ENCODE results near the gene SNED1. TPM values are rescaled to one million over a fixed set of nuclear protein-coding genes. Genes with fewer than 3 reads are reported as not detected.

The SNED1 gene
- total RNA-seq, 8 experiments from 2014 or later: 0.71 to 15.4 (median 2.8) TPM

- in situ Hi-C loops (cut with MboI; ENCODE audit: low pct_unique_long_range_greater_than_20kb in 2 of 9, low sequenced_read_pairs in 9 of 9, unreplicated experiment in 9 of 9): no loop called here
- no peaks in the 10 kb centered on the region for H3K4me1 ChIP-seq (replicated peaks in 1 of 2)
- 82 to 100% (median 93%) methylated on average over 1 to 6 of the region's 8 CpGs; no CpG with 5 or more reads in 4 of the 10 experiments for WGBS, 10 experiments
- H3K4me3 ChIP-seq: no peak overlapping the region
- no peak overlapping the region for H3K27ac ChIP-seq
- ATAC-seq (replicated peaks in 6 of 8): no peak
Measured at GRCh38 chr2:241115361-241115760, 116.9 kb downstream of the SNED1 start.

GRCh38 chr2:241116606-241117560, 118.5 kb downstream of the SNED1 start:
- ATAC-seq (replicated peaks in 6 of 8): no peak
- Histone ChIP-seq H3K4me1 (replicated peaks in 1 of 2) (no peaks in the 10 kb centered on the region), H3K4me3 (no peak overlapping the region), H3K27ac (no peak overlapping the region)
- WGBS, 10 experiments: 83 to 100% (median 94%) methylated on average over 1 to 12 of the region's 32 CpGs
- in situ Hi-C loops (cut with MboI; ENCODE audit: low pct_unique_long_range_greater_than_20kb in 2 of 9, low sequenced_read_pairs in 9 of 9, unreplicated experiment in 9 of 9): no loop called here

DNA sequence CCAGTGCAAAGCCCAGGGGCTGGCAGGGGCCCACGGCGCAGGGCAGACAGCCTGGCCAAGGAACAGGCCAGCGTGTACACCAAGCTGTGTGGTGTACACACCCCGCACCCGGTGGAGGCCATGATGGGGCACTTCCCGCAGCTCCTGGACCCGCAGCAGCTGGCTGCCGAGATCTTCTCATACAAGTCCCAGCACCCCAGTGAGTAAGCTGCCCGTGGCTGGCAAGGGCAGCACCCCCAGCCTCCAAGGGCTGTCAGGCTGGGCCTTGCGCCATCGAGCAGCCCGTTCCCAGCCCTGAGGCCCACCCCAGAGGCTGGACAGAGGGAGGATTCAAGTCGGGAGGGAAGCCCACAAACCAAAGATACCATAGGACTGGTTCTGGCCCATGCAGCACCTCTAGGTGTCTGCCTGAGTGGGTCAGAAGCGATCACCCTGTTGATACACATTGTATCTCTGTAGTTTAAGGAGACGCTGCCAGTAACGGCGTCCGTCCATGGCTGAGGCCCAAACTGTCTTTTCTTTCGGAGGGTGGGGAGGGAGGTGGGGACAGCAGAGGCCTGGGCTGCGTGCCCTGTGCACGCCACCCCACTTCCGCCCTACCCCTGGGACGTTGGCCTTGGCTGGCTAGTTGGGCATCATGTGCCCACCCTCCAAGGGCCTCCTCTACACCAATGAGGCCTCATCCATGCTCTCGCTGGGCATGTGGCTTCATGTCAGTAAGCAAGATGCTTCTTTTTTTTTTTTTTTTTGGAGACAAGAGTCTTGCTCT, 120.5 kb downstream of the SNED1 start:
- 80 to 97% (median 93%) methylated on average over 1 to 6 of the region's 24 CpGs; no CpG with 5 or more reads in 7 of the 10 experiments for WGBS, 10 experiments
- Histone ChIP-seq H3K27ac (no peak overlapping the region), H3K4me1 (replicated peaks in 1 of 2) (no peaks in the 10 kb centered on the region), H3K4me3 (no peak overlapping the region)
- in situ Hi-C loops (cut with MboI; ENCODE audit: low pct_unique_long_range_greater_than_20kb in 2 of 9, low sequenced_read_pairs in 9 of 9, unreplicated experiment in 9 of 9): no loop called here
- ATAC-seq (replicated peaks in 6 of 8): no peak

GRCh38 chr2:241120440-241120839, 122.0 kb downstream of the SNED1 start:
- Histone ChIP-seq H3K4me1 (replicated peaks in 1 of 2) (no peaks in the 10 kb centered on the region), H3K4me3 (no peak overlapping the region), H3K27ac (no peak overlapping the region)
- in situ Hi-C loops (cut with MboI; ENCODE audit: low pct_unique_long_range_greater_than_20kb in 2 of 9, low sequenced_read_pairs in 9 of 9, unreplicated experiment in 9 of 9): no loop called here
- ATAC-seq (replicated peaks in 6 of 8): no peak
- WGBS, 10 experiments: 88 to 100% (median 100%) methylated on average over 1 to 2 of the region's 2 CpGs; no CpG with 5 or more reads in 2 of the 10 experiments

GRCh38 chr2:241121008-241121407, 122.6 kb downstream of the SNED1 start:
- in situ Hi-C loops (cut with MboI; ENCODE audit: low pct_unique_long_range_greater_than_20kb in 2 of 9, low sequenced_read_pairs in 9 of 9, unreplicated experiment in 9 of 9): no loop called here
- 82 to 100% (median 94%) methylated on average over 2 to 5 of the region's 5 CpGs for WGBS, 10 experiments
- H3K27ac ChIP-seq: no peak overlapping the region

GRCh38 chr2:241122376-241123002, 124.1 kb downstream of the SNED1 start:
- no peak overlapping the region for H3K4me3 ChIP-seq
- in situ Hi-C loops (cut with MboI; ENCODE audit: low pct_unique_long_range_greater_than_20kb in 2 of 9, low sequenced_read_pairs in 9 of 9, unreplicated experiment in 9 of 9): no loop called here
- WGBS, 10 experiments: 65 to 100% (median 94%) methylated on average over 1 to 14 of the region's 19 CpGs; no CpG with 5 or more reads in 1 of the 10 experiments
- H3K4me1 ChIP-seq (replicated peaks in 1 of 2): no peaks in the 10 kb centered on the region
- H3K27ac ChIP-seq: no peak overlapping the region
- ATAC-seq (replicated peaks in 6 of 8): no peak

More at GRCh38 chr2:241121008-241121407, 122.6 kb downstream of the SNED1 start:
- ATAC-seq (replicated peaks in 6 of 8): no peak
- Histone ChIP-seq H3K4me3 (no peak overlapping the region), H3K4me1 (replicated peaks in 1 of 2) (no peaks in the 10 kb centered on the region)

- ATAC-seq (replicated peaks in 6 of 8): no peak
Measured at GRCh38 chr2:241123816-241124536, 125.6 kb downstream of the SNED1 start.

DNA sequence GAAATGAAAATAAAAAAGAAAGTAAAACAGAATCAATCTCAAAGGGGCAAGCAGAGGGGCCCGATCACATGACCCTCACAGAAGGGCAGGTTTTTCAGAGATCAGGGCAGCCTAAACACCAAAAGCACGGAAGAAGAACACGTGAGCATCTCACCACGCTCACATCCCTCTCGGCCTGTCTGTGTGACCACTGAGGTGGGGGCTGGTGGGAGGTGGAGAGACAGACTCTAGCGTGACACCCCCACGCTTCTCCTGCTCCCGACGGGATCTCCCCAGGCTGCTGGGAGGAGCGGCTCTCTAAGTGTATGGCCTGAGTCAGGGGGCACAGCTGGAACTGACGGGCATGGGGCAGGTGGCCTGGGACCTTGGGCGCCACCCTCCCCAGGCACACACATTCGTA, 127.2 kb downstream of the SNED1 start:
- in situ Hi-C loops (cut with MboI; ENCODE audit: low pct_unique_long_range_greater_than_20kb in 2 of 9, low sequenced_read_pairs in 9 of 9, unreplicated experiment in 9 of 9): no loop called here
- ATAC-seq (replicated peaks in 6 of 8): no peak
- 80 to 100% (median 89%) methylated on average over 1 to 8 of the region's 13 CpGs; no CpG with 5 or more reads in 2 of the 10 experiments for WGBS, 10 experiments
- no peak overlapping the region for H3K4me3 ChIP-seq
- no peaks in the 10 kb centered on the region for H3K4me1 ChIP-seq (replicated peaks in 1 of 2)
- H3K27ac ChIP-seq: no peak overlapping the region

More at GRCh38 chr2:241123816-241124536, 125.6 kb downstream of the SNED1 start:
- no peak overlapping the region for H3K4me3 ChIP-seq
- in situ Hi-C loops (cut with MboI; ENCODE audit: low pct_unique_long_range_greater_than_20kb in 2 of 9, low sequenced_read_pairs in 9 of 9, unreplicated experiment in 9 of 9): no loop called here
- H3K4me1 ChIP-seq (replicated peaks in 1 of 2): no peaks in the 10 kb centered on the region
- WGBS, 10 experiments: 67 to 100% (median 88%) methylated on average over 1 to 7 of the region's 16 CpGs; no CpG with 5 or more reads in 5 of the 10 experiments
- no peak overlapping the region for H3K27ac ChIP-seq

- in situ Hi-C loops (cut with MboI; ENCODE audit: low pct_unique_long_range_greater_than_20kb in 2 of 9, low sequenced_read_pairs in 9 of 9, unreplicated experiment in 9 of 9): no loop called here
- WGBS, 10 experiments: 70 to 100% (median 94%) methylated on average over 2 to 7 of the region's 21 CpGs; no CpG with 5 or more reads in 3 of the 10 experiments
Measured at GRCh38 chr2:241126201-241126611, 127.8 kb downstream of the SNED1 start.

GRCh38 chr2:241126771-241127202, 128.4 kb downstream of the SNED1 start:
- ATAC-seq (replicated peaks in 6 of 8): no peak
- 94 to 100% (median 97%) methylated on average over 4 to 13 of the region's 18 CpGs; no CpG with 5 or more reads in 6 of the 10 experiments for WGBS, 10 experiments
- H3K4me1 ChIP-seq (replicated peaks in 1 of 2): no peaks in the 10 kb centered on the region
- in situ Hi-C loops (cut with MboI; ENCODE audit: low pct_unique_long_range_greater_than_20kb in 2 of 9, low sequenced_read_pairs in 9 of 9, unreplicated experiment in 9 of 9): no loop called here
- no peak overlapping the region for H3K27ac ChIP-seq
- no peak overlapping the region for H3K4me3 ChIP-seq

More at GRCh38 chr2:241126201-241126611, 127.8 kb downstream of the SNED1 start:
- Histone ChIP-seq H3K4me1 (replicated peaks in 1 of 2) (no peaks in the 10 kb centered on the region), H3K4me3 (no peak overlapping the region), H3K27ac (no peak overlapping the region)
- ATAC-seq (replicated peaks in 6 of 8): no peak

- ATAC-seq (replicated peaks in 6 of 8): no peak
- no peak overlapping the region for H3K27ac ChIP-seq
- WGBS, 10 experiments: 83 to 100% (median 94%) methylated on average over 1 to 5 of the region's 8 CpGs; no CpG with 5 or more reads in 5 of the 10 experiments
- H3K4me1 ChIP-seq (replicated peaks in 1 of 2): no peaks in the 10 kb centered on the region
- in situ Hi-C loops (cut with MboI; ENCODE audit: low pct_unique_long_range_greater_than_20kb in 2 of 9, low sequenced_read_pairs in 9 of 9, unreplicated experiment in 9 of 9): no loop called here
- no peak overlapping the region for H3K4me3 ChIP-seq
Measured at GRCh38 chr2:241128266-241128665, 129.8 kb downstream of the SNED1 start.
